IMR-90 (cell line): Measurements from ENCODE around the gene ASTL. TPM values are rescaled to one million over a fixed set of nuclear protein-coding genes. Genes with fewer than 3 reads are reported as not detected.

ENCODE experiments used
- ATAC-seq: fragments of 200-7000 bp; cut with Tn5 transposase; 2 replicates; pipeline ENCODE4 v1.9.1; 2020; ENCODE audit warnings: low read depth, mild to moderate bottlenecking, moderate library complexity
- BruUV-seq: library from RNA; stranded (reverse); fragments of 400-500 nt; replicated peaks from 2 replicates; lab custom pipeline; 2021; lab: Mats Ljungman, UMichigan
- CTCF ChIA-PET: fragments of 300-600 bp; formaldehyde crosslinking; extraction: SDS; loops from one replicate; lab custom pipeline; 2021; ENCODE audit warnings: antibody characterized with exemption; lab: Yijun Ruan, JAX
- POLR2A ChIA-PET: fragments of 300-600 bp; sonication (Branson Sonifier 250); formaldehyde crosslinking; loops from one replicate; lab custom pipeline; 2022; ENCODE audit warnings: antibody characterized with exemption; ENCODE audit not compliant: unreplicated experiment; lab: Charles Lee
- DNase-seq: peaks from one replicate; pipeline ENCODE4 v3.0.0; 2013
- H2AFZ ChIP-seq: replicated peaks from 2 replicates; pipeline ENCODE3; 2013; ENCODE audit warnings: low read length, mild to moderate bottlenecking; ENCODE audit not compliant: poor library complexity
- H2AK5ac ChIP-seq: 2 replicates; pipeline ENCODE4 v1.6.1; 2013; ENCODE audit warnings: low read depth, low read length, inconsistent platforms
- H2AK9ac ChIP-seq: replicated peaks from 2 replicates; pipeline ENCODE3; 2013; ENCODE audit warnings: mild to moderate bottlenecking, low read depth, low read length, moderate library complexity; ENCODE audit not compliant: poor library complexity
- H2BK120ac ChIP-seq: 2 replicates; pipeline ENCODE4 v1.6.1; 2013; ENCODE audit warnings: low read depth, low read length, inconsistent platforms
- H2BK15ac ChIP-seq: 3 replicates; pipeline ENCODE4 v1.6.1; 2013; ENCODE audit warnings: low read depth, low read length, inconsistent platforms
- H2BK20ac ChIP-seq: 2 replicates; pipeline ENCODE4 v1.6.1; 2013; ENCODE audit warnings: low read depth, mild to moderate bottlenecking, inconsistent platforms, low read length, moderate library complexity
- H2BK5ac ChIP-seq: 2 replicates; pipeline ENCODE4 v1.6.1; 2013; ENCODE audit warnings: mild to moderate bottlenecking, low read depth, low read length, inconsistent platforms; ENCODE audit not compliant: poor library complexity, severe bottlenecking
- H3K14ac ChIP-seq: replicated peaks from 2 replicates; pipeline ENCODE4 v1.6.1; 2013; ENCODE audit warnings: low read depth, low read length, inconsistent platforms
- H3K18ac ChIP-seq: 2 replicates; pipeline ENCODE4 v1.6.1; 2013; ENCODE audit warnings: low read depth, low read length, control low read depth
- H3K23ac ChIP-seq: 2 replicates; pipeline ENCODE4 v1.6.1; 2013; ENCODE audit warnings: low read depth, low read length, inconsistent platforms
- H3K27ac ChIP-seq: 2 replicates; pipeline ENCODE4 v1.5.1; 2013; ENCODE audit warnings: mild to moderate bottlenecking, control low read depth, low read length; ENCODE audit not compliant: insufficient read depth
- H3K27me3 ChIP-seq: 2 replicates; pipeline ENCODE4 v1.6.1; 2013; ENCODE audit warnings: low read length; ENCODE audit not compliant: control insufficient read depth, insufficient read depth
- H3K36me3 ChIP-seq: 2 replicates; pipeline ENCODE4 v1.6.1; 2013; ENCODE audit warnings: low read length, mixed read lengths; ENCODE audit not compliant: control insufficient read depth, insufficient read depth
- H3K4ac ChIP-seq: 2 replicates; pipeline ENCODE4 v1.6.1; 2013; ENCODE audit warnings: low read depth, low read length, inconsistent platforms
- H3K4me1 ChIP-seq: 2 replicates; pipeline ENCODE4 v1.6.1; 2013; ENCODE audit warnings: low read length, mixed read lengths; ENCODE audit not compliant: control insufficient read depth, insufficient read depth
- H3K4me2 ChIP-seq: 2 replicates; pipeline ENCODE4 v1.6.1; 2013; ENCODE audit warnings: low read depth, mild to moderate bottlenecking, control low read depth, low read length, moderate library complexity
- H3K4me3 ChIP-seq: 2 replicates; pipeline ENCODE4 v1.5.1; 2013; ENCODE audit warnings: low read depth, mild to moderate bottlenecking, control low read depth, low read length, moderate library complexity; ENCODE audit not compliant: insufficient read depth
- H3K56ac ChIP-seq: 2 replicates; pipeline ENCODE4 v1.6.1; 2013; ENCODE audit warnings: low read length, inconsistent platforms; ENCODE audit not compliant: insufficient read depth; ENCODE audit errors: extremely low read depth
- H3K79me1 ChIP-seq, 2 experiments: 2 replicates each; pipeline ENCODE4 v1.6.1; 2013; ENCODE audit warnings: low read length in 2 of 2, inconsistent platforms in 1 of 2, low read depth in 1 of 2
- H3K9ac ChIP-seq: 2 replicates; pipeline ENCODE4 v1.6.1; 2013; ENCODE audit warnings: low read depth, low read length, control low read depth
- H3K9me1 ChIP-seq: 2 replicates; pipeline ENCODE4 v1.6.1; 2013; ENCODE audit warnings: low read length, inconsistent platforms; ENCODE audit not compliant: insufficient read depth
- H3K9me3 ChIP-seq: 2 replicates; pipeline ENCODE4 v1.6.1; 2013; ENCODE audit warnings: low read length; ENCODE audit not compliant: control insufficient read depth, insufficient read depth
- H4K20me1 ChIP-seq: 2 replicates; pipeline ENCODE4 v1.6.1; 2013; ENCODE audit warnings: low read length, inconsistent platforms; ENCODE audit not compliant: insufficient read depth
- H4K5ac ChIP-seq: 2 replicates; pipeline ENCODE4 v1.6.1; 2013; ENCODE audit warnings: mild to moderate bottlenecking, low read depth, low read length, control low read depth
- H4K8ac ChIP-seq, 2 experiments: 2 replicates each; pipeline ENCODE4 v1.6.1; 2013; ENCODE audit warnings: low read depth in 2 of 2, low read length in 2 of 2, control low read depth in 1 of 2, inconsistent platforms in 1 of 2
- H4K91ac ChIP-seq: 2 replicates; pipeline ENCODE4 v1.6.1; 2013; ENCODE audit warnings: low read depth, low read length, inconsistent platforms; ENCODE audit not compliant: insufficient read depth
- USF2 ChIP-seq: fragments of 150-350 bp; IDR thresholded peaks from 2 replicates; pipeline ENCODE4 v1.6.1; 2017; ENCODE audit warnings: mild to moderate bottlenecking, antibody characterized with exemption, low read length, low read depth
- WGBS, 2 experiments: methylation state at CpG; one replicate each; pipeline versions ENCODE4 v1.1.5 to v1.1.7; 2013; ENCODE audit warnings: missing lambda C conversion rate in 2 of 2; ENCODE audit not compliant: insufficient read length in 1 of 2; ENCODE audit errors: extremely low coverage in 2 of 2; 5-methylcytosine and 5-hydroxymethylcytosine counted together
- dilution Hi-C: fragments of 300-500 bp; cut with HindIII; formaldehyde crosslinking; loops from one replicate; pipeline ENCODE4 v1.14.3; 2018; ENCODE audit warnings: low sequenced_read_pairs; ENCODE audit not compliant: unreplicated experiment
- in situ Hi-C: fragments of 300-500 bp; cut with MboI; formaldehyde crosslinking; loops from 3 replicates; pipeline ENCODE4 v1.14.3; 2019; ENCODE audit warnings: low sequenced_read_pairs, inconsistent platforms, mixed read lengths
- intact Hi-C: fragments of 100-400 bp; cut with micrococcal nuclease; formaldehyde crosslinking; loops from 2 replicates; pipeline ENCODE4 v1.10.0; 2022
- polyA plus RNA-seq, 3 experiments: library from polyadenylated mRNA; depleted of rRNA; stranded (reverse); fragments of >200 nt; gene quantifications; 2 replicates each; pipeline ENCODE4 v1.2.3, GENCODE V29; 2012; ENCODE audit warnings: low replicate concordance in 1 of 3
- total RNA-seq: library from RNA; depleted of rRNA; stranded (reverse); fragments of >200 nt; gene quantifications from 2 replicates; pipeline ENCODE4 v1.2.3, GENCODE V29; 2012

The ASTL gene
- total and polyA plus RNA-seq, 2 of the 4 experiments (the other 2 are of a cell fraction), result not detected

- ATAC-seq, result no peak
- CTCF ChIA-PET, result no interaction called here
Observed at GRCh38 chr2:96103187-96103601, 35.1 kb downstream of the ASTL start.

More at GRCh38 chr2:96103187-96103601, 35.1 kb downstream of the ASTL start:
- Histone ChIP-seq H4K5ac (no peak overlapping the region), H3K9me3 (peaks cover 15% of the 10 kb centered on the region), H4K91ac (no peak overlapping the region), H3K56ac (no peak overlapping the region), H3K4me3 (no peak overlapping the region), H2AK5ac (no peak overlapping the region), H3K14ac (no peak overlapping the region), H3K23ac (no peak overlapping the region), H3K4me2 (no peak overlapping the region), H2BK5ac (no peak overlapping the region), H2AFZ (peak overlapping the region; percentile 21), H2BK20ac (no peak overlapping the region), H3K9ac (no peak overlapping the region), H3K4ac (no peak overlapping the region), H3K9me1 (no peaks in the 10 kb centered on the region), H2BK120ac (no peak overlapping the region), H3K36me3 (no peaks in the 10 kb centered on the region), H3K18ac (no peak overlapping the region), H3K27ac (no peak overlapping the region), H3K27me3 (peaks cover 29% of the 10 kb centered on the region), H3K4me1 (peaks cover 2% of the 10 kb centered on the region; the same call in 1 of the 2 replicates), H2BK15ac (no peak overlapping the region), H4K20me1 (no peaks in the 10 kb centered on the region), H2AK9ac (no peak overlapping the region), H3K79me1 (no peaks in the 10 kb centered on the region), H4K8ac (no peak overlapping the region)
- no peak for TF ChIP-seq USF2
- DNase-seq, result no peak
- in situ Hi-C loops, result loop anchor here (25.0 kb wide), 1 partner anchor 91 kb away; no protein-coding TSS in a partner anchor
- POLR2A ChIA-PET, result no interaction called here
- intact Hi-C loops, result no loop called here
- WGBS, 2 experiments, result 100% methylated on average over 1 of the region's 8 CpGs; no CpG with 5 or more reads in 1 of the 2 experiments
- BruUV-seq, result no TSS peak
- dilution Hi-C loops, result no loop called here
